ENCODE data around the gene CUX1.

- TF ChIP-seq REST (IDR thresholded peaks at IDR 0.05; ENCODE audit: insufficient replicate concordance, low read depth) (no peak), CTCF (IDR thresholded peaks at IDR 0.05; ENCODE audit: insufficient read depth, low read length) (no peak)
Observed at GRCh38 chr7:101896941-101897340, 79.5 kb downstream of the CUX1 start.

Measured in HL-60 (cell line).